Globus pallidus (tissue), 1 donor: ENCODE measurements around the gene KIF6.
A peak's percentile ranks its signal among the peaks of the same experiment; 100 is the strongest.

ENCODE experiments used
- DNase-seq: peaks from one replicate; pipeline ENCODE4 v3.0.0-alpha.2; 2015; ENCODE audit warnings: low spot score

Gene KIF6

DNA sequence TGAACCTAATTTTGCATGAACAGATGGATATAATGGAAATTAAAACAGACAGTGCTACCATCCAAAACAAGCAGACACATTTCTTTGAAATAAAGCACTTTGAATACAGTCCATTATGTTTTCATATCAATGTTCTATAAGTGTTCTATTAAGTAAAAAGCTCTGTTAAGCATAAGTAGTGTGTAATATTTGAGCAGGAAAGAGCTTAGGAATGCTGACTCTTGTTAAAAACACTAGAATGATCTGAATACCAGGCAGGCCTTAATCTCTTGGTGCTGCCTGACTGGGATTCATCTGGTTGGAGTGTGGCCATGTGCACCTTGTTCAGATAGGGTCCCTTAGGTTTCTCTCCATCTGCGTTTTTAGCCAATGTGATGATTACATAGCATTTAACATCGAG, 130.9 kb downstream of the KIF6 start:
- DNase-seq: no peak

DNA sequence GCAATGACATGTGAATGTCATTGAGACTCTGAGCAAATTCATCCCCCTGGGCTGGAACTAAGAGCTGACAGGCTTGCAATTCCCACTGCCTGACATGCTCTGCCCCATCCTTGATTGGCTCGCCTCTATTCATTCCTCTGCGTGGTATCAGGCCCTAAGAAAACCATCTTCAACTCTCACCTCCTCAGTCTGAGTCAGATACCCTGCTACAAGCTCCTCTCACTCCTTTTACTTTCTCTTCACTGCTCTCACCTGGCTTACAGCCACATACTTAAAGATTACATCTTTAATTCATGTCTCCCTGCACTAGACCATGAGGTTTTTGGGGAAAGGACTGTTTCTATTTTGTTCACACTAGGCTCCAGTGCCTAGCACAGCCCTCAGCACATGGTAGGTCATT, 131.6 kb downstream of the KIF6 start:
- no peak for DNase-seq

DNA sequence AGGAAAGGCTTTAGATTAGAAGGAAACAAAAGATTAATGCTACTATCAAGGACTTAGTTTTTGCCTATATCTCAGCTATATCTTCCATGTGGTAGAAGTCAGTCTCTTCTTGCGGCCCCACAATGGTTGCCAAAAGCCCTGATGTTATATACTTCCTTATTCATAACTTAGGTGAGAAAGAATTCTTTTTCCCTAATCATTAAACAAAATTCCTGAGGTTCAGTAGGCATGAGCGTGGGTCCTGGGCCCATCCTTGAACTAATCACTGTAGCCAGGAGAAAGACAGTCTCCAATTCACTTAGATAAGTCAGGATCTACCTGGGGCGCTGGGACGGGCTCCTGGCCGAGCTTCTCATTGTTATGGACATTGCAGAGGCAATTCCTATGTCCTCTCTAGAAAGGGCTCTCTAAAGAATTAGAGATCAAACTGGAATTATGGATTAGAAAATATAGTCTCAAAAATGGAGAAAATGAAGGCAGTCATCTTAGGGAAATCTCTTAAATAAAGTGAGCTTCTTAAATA, 134.3 kb downstream of the KIF6 start:
- no peak for DNase-seq

DNA sequence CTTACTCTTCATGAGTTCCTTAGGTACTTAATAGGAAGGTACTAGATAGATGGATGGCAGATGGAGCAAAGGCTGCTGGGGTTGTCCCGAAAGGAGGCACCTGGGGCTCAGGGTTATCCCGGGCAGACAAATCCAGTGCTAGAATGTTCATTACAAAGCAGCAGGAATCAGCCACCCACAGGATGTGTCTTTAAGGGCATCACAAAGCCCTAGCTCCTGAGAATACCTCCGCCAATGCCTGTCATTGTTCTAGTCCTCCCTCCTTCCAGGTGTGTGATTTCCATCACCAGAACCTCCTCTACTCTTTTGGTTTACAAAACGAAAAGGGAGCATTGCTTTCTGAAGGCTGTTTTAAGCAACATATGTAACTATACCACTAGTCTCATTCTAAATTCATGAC, 138.1 kb downstream of the KIF6 start:
- DNase-seq: no peak

DNA sequence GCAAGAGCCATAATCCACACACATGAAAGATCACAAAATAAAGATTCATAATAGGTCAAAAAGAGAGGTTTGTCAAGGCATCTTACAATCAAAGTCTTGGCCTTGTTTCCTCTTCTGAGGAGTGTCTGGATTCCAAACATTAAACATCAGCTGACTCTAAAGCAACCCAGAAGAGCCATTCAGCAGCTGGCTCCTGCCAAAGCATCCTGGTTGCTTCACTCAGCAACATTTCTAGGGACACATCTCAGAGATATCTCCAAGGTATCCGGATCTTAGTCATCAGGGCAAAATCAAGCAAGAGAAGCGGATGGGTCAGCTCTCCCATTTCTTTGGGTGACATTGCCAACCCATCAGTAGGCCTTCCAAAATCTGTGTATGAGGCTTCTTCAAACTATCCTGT, 139.6 kb downstream of the KIF6 start:
- no peak for DNase-seq

DNA sequence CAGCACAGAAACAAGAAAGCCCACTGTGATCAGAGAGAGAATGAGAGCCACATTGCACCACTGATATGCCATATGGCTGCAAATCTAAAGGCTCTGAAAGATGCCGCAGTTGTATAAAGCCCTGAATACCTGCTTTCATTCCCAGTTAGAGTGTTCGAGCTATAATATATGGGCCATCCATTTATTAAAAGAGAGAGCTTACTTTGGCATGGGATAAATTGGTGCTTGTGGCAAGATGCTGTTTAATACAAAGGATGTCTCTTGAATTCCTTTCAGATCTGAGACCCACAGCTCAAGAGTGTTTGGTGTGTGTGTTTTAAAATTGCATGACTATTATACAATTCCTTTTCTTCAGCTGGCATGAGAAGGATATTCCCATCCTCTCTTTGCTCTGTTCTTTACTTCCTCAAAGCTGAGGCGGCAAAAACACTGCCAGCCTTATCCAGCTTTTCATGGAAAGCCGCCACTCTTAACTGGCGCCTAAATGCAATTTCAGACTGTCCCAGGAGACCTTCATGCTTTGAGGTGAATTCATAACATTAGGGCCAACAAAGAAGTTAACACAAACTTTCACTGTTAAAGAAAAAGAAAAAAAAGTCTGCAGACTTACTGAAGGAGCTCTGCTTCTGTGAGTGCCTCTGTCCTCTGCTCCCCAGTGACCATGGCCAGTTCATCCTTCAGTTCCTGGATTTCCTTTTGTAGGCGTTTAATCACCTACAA, 147.6 kb downstream of the KIF6 start:
- DNase-seq: peak; percentile 5

DNA sequence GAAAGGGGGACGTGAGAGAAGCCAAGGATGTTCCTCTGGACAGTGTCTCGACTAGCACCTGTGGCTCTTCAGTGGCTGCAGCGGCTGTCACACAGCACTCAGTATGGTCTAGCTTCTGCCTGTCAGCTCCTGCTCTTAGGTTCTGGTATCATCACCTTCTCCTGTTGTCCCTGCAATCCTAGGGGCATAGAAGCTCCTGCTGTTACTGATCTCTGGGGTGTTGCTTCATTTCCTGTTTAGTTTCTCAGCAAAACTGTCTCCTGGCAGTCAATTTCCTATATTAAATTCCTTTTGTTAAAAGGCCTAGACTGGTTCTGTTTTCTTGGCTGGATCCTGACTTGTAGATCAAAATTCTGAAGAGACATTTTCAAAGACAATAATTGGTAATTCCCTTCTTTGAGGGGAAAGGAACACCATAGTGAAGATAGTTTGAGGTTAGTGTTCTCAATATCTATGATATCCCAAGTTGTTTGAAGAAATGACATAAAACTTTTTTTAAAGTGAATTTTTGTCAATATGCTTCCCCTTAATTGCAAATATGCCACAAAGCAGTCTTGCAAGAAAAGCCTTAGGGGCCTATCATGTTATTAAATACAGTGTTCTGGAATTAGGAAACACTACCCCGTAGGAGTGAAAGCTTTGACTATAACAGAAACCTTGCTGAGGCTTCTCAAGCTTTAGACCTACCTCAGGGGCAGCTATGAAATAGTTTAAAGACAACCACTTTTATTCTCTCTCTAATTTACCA, 148.5 kb downstream of the KIF6 start:
- no peak for DNase-seq

DNA sequence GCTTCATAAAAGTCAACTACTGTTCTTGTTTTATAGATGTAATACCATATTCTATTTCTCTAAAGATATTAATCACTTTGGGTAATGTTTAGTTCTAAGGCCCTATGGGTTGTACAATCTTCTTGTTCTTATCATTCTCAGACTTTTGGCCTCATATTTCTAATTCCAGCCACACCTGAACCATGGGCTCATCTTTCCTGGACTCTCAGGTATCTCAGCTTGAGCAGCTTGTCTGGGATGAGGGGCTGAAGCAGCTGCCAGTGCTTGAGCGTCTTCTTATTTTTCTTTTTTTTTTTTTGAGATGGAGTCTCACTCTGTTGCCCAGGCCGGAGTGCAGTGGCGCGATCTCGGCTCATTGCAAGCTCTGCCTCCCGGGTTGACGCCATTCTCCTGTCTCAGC, 150.2 kb downstream of the KIF6 start:
- DNase-seq: no peak

DNA sequence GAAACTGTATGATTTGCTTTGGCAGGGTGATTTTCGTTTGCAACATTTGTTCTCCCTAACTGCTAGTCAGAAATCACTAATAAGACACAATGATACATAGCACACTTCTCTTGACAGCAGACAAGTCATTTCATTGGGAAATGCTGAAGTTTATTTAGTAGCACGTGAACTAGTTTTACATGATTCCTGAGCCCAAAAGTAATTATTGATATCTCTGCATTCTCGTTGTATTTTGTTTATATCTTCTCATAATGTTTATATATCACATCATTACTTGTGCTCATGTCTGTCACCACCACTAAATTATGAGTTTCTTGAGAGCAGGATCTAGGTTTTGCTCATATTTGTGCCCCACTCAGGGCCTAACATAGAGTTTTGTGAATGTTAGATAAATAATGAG, 151.7 kb downstream of the KIF6 start:
- no peak for DNase-seq

DNA sequence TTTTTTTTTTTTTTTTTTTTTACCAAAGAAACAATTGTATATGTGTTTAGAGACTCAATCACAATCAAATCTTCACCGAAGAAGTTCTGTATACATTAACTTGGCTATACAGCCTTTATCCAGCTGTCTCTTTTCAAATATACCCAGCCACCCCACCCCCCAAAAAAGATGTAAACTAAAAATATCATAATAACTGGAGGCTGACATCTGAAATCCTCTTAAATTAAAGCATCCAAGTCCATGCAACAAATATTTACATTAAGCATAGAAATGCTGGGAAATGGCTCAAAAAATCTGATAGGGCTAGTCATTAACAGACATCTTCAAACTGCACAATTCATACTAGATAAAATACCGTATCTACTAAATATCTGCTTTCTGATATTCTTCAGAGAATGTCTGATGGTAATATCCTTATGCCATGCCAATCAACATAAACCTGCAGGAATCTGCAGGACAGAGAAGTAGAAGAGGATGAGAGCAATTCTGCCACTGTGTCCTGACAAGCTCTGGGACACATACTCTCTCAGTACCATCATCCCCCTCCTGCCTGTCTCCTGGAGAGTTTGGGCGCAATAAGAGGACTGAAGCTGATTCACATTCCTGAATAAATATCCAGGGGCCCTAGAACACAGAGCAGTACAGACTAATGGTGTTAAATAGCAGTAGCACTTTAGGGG, 152.4 kb downstream of the KIF6 start:
- no peak for DNase-seq

DNA sequence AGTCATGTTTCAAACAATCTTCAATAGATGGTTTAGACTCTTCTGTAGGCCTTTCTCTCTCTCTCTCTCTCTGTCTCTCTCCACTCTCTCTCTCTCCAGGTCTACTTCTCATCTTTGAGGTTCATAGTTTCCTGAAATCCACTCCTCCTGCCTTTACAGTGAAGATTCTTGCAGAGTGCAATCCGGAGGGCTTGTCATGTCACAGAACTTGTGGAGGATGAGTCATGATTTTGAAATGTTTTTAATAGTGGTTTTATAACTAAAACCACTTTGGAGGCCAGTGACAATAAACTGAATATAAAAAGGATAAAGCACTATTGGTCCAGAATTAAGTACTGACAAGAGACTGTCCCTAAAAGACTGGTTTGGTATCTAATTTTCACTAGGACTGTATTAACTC, 156.3 kb downstream of the KIF6 start:
- no peak for DNase-seq

DNA sequence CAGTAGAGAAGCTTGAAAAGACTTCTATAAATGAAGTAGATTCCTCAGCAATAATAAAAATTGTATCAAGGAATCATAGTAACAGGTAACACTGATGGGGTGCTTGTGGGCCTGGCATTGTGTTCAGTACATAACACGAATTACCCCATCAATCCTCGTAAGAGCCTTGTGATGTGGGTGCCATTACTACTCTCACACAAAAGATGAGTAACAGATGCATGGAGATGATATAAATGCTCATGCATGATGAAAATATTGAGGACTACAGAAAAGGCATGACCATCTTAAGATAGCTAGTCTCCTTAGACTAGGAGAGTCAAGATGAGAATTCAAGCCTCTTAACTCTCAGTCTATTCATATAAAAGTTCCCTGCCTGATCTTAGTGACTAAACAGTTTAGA, 158.1 kb downstream of the KIF6 start:
- no peak for DNase-seq

DNA sequence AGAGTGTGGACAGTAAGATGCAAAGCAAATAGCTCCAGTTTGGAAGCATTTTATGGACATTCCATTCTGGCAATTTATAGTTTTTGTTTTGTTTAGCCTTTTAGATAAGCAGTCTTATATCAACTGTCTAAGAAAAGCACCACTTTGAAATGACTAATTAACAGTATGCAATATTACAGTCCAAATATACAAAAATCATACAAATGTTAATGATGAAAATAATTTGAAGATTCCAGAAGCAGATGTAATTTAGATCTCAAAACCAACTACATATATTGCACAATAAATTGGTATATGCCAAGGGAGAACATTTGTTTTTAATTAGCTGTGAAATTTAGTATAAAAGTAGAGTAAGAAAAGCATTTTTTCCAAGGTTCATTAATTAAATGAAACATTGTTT, 158.8 kb downstream of the KIF6 start:
- DNase-seq: no peak

DNA sequence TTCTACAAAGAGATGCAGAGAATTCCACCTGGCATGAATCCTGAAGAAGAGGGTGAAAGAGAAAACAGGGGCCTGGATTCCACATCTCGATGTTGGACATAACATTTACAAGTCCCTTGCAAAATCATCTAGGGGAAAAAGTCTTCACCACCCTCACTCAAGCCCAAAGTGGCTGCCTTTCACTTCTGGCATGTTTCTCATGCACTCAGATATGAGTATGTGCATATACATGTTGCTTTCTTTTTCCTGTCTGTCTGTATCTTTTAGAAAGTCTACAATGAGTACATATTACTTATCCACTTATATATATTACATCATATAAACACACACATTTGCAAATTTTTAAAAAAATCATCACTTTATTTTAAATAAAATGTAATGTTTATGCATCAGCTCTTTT, 159.3 kb downstream of the KIF6 start:
- DNase-seq: no peak

DNA sequence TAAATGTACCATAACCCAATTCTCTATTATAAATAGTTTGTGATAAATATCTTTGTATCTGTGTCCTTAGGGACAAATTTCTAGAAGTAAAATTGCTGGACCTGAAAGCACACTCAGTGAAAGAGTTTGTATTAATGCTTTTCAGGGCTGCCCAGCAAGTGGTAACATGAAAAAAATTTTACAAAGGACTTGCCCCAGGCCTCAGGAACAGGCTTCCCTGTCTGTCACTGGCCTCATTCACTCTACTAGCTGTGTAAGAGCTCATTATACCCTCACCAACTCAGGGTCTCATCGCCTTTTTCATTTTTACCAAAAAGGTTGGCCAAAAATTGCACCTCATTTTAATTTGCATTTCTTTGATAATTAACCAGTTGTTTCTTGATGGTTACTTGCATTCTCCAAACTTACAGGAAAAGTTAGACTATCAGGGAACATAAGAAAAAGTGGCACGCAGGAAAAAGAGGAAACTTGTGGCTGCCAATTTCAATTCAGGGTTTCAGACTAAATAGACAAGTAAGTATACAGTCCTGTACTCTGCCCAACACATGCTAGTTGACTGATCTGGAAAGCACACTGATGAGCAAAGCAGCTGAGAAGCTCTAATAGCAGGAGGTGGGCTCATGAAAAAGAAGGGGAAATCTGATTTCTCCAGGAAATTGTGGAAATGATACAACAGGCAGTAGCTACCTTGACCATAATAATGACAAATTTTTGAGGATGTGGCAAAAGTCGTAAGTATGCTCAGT, 161.5 kb downstream of the KIF6 start:
- DNase-seq: no peak

DNA sequence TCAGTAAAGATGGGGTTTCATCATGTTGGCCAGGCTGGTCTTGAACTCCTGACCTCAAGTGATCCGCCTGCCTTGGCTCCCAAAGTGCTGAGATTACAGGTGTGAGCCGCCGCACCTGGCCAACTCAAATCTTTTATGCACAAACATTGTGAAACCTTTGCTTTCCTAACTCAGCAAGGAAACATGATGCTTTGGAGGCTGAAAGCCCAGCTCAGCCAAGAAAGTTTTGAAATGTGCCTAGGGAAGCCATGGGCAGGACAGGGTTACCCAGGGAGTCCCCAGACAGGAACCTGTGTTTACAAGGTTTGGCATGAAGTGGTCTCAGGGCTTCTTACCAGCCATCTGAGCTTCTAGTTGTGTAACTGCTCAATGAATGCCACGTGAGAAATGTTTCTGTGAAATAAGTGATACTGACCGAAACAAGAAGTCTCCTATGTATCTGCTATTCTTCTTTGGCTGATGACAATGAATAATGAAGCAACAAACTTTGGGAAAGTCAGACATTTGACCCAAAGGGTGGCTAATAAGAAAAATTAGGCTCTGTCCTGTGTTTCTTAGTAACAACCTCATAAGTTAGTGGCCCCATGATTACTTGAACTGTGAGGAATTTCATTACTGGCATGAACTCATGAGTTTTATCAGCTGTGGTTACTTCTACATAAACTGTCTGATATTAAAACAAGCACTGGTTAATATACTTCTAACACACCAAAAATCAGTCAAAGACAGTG, 163.5 kb downstream of the KIF6 start:
- DNase-seq: no peak

DNA sequence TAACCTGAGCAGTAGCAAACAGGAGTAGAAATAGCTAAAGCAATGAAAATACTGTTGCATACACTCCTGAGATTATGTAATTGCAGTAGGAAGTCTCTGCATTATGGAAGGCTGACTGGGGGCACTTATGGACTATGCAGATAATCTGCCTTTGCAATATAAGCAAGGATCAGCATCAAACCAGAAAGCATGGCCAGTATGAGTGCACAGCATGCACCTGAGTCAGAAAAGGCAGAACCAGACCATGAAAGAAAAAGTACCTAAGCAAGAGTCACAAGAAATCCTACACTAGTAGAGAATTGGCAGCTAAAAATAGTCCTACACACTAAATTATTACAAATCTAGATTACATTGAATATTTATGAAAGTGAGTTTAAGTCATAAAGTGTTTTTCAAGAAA, 164.3 kb downstream of the KIF6 start:
- DNase-seq: no peak

DNA sequence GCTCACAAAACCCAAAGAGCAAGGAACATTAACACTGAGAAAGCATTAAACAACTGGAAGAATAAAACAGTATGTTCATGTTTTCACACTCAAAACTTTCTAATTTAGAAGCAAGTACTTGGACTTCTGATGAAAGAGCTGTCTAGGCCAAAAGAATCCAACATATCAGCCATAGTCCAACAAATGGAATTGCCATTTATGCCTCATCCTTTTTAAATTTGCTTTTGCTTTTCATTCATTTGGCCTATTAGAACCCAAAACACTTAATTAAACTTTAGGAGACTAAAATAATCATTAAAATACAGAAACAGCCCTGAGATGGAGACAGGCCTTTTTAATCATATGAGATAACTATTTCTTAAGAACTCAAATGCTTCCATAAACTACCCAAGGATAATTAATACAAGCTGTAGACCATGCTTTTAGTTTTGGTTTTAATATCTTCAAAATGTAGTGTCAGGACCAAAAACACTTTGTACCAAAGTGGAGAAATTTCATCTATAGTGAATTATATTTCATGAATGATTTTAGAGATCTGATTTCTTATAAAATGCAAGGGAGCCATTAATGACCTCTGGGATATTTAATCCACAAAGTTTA, 166.5 kb downstream of the KIF6 start:
- no peak for DNase-seq

DNA sequence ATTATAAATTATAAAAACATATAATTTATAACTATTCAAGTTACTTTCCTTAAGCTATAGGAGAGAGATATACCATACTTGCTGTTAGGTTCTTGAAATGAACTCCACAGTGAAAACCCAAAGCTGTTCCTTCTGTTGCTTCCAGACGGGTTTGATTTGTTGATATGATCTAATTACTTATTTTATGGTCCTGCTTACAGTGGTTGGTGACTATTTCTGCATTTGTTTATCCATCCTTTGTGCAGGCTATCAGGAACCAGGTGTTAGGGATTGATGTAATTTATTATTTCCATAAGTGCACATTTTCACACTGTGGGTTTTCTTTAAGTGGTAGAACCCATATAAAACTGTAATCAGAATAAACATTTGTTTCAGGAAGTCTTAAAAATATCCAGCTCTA, 167.1 kb downstream of the KIF6 start:
- no peak for DNase-seq

DNA sequence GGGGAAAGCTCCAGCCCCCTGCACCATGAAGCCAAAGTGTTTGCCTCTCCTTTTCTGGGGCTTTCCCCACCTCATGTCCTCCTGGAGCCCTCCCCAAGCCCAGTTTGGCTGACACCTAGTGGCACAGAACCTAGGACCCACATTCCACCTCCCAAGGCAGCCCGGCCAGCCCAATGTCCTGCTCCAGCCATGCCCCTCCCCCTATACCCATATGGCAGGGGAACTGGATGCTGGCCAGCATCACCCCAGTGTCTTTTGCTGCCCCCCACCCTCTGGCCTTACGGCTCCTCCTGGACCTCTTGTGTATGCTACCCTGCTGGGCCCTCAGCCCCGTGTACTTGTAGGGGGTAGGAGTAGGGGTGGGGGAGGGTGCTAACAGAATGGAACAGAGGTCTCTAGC, 170.1 kb downstream of the KIF6 start:
- DNase-seq: no peak
